Renal pelvis (tissue), 4 donors: ENCODE data around the gene KIRREL1. TPM values are rescaled to one million over a fixed set of nuclear protein-coding genes. Genes with fewer than 3 reads are reported as not detected.

Source experiments
- DNase-seq: peaks from one replicate; pipeline ENCODE4 v3.0.0-alpha.2; 2013
- polyA plus RNA-seq, 3 donors: library from polyadenylated mRNA; unstranded; fragments of 120-200 nt; gene quantifications; one replicate each; pipeline ENCODE4 v1.2.1, GENCODE V29; 2013; ENCODE audit not compliant: insufficient read length in 3 of 3

Gene KIRREL1
- polyA plus RNA-seq, 3 donors: 185 to 203 (median 200) TPM

DNA sequence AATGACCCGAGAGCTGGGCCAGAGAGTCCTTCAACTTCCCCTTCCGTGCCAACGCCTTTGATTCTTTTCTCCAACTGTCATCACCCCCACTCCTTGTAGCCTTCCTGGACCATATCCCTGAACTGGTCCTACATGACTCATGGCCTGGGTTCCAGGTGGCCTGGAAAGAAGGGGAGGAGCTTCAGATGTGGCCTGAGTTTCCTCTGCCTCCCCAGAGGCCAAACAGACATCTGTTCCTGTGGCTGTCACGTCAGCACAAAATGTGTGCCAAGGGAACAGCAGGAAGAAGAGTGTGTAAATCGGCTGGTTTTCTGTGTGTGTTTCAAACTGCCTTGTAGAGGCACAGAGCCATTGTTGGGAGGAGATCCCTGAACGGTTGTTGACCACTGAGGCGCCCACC, 24.9 kb upstream of the KIRREL1 start:
- DNase-seq: no peak

DNA sequence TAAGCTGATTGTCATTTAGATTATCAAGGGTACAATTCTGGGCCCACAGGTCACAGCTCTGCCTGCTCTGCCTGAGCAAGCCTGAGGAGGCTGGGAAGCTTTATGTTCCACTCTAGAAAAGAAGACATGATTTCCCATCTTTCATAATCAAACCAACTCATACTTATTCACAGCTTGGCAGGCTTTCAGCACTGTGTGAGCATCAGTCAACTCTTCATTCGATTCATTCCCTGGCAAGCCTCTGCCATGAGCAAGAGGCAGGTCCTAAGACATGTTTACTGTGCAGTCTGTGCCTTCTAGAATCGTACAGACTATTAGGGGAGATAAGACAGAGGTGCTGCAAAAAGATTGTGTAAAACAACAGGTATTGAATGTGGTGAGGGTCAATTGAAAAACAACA, 24.5 kb upstream of the KIRREL1 start:
- no peak for DNase-seq

DNA sequence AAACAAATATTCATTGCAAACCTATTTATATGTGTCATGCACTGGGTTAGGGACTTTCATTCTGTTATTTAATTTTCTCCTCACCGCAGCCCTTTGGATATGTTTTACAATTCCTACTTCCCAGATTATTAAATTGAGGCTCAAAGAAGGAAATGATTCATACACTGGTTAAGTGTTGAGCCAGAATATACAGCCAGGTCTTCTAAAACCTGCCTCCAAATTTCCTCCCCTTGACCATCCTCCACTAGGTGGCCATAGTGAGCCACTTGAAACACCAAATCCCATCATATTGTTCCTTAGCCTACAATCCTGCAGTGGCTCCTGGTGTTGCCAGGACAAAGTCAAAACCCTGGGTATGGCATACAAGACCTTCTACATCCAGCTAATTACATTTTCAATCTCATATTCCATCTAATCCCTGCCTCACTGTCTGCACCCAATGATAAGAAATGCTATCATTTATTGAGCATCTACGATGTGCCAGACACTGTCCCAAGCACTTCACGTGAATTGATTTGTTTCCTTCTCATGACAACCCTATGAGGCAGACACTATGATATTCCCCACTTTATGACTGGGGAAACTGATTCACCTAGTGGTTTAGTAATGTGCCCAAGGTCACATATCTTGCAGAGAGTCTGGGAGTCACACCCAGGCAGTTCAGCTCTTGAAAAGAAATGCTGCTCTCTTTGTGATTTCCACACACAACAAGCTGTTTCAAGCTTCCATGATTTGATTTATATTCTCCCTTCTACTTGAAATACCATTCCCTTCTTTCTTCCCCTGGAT, 23.6 kb upstream of the KIRREL1 start:
- DNase-seq: peak; percentile 75

DNA sequence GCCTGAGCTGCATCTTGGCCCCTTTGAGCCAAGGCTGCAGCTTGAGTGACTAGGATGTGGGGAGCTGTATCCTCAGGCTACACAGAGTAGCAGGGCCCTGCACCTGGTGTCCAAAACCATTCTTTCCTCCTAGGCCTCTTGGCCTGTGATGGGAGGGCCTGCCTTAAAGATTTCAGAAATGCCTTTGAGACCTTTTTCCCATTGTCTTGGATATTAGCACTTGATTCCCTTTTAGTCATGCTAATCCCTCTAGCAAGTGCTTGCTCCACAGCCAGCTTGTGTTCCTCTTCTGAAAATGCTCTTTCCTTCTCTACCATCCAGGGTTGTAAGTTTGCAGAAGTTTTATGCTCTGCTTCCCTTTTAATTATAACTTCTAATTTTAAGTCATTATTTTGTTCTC, 21.7 kb upstream of the KIRREL1 start:
- DNase-seq: no peak

DNA sequence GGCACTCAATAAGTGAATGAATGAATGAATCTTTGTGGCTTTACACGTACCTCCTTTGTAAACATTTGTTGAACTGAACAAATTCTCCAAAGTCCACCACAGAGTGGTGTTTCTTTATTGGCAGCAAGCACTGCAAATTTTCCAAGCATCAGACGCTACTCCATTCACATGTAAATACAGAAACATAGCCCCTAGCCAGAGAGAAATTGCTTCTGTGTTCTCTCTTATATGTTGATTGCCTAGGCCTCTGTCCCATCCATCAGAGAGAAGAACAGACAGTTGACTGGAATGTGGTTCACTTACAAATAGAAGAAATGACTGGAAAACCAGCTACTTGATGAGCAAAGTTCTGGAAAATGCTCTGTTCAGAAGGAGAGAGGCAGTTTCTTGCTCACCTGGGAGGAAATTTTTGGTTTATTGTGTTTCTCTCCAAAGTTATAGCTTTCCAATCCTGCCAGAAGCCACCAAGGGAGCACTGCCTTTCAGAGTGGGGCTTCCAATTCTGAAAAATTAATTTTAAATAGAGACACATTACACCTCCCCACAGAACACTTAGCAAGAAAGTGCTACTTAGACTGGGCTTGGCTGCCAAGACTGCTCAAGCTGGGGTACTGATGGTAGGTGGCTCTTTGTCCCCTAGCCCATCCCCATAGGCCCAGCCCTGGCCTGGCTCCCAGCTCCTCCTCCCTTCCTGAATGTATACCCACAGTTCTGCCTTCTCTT, 18.1 kb upstream of the KIRREL1 start:
- no peak for DNase-seq

DNA sequence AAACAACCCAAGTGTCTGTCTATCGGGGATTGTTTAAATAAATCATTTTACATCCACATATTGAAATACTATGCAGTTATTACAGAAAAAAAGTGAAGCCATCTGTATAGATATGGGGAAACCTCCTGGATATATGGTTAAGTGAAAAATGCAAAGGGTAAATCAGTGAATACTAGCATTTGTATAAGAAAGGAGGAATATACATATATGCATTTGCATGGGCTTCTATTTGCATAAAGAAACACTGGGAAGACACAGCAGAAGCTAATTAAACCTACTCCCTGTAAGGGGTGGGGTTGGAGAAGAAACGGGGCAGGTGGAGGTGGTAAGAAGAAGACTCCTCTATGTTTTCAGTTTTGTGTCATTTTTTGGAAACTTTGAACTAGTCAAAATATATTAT, 16.6 kb upstream of the KIRREL1 start:
- no peak for DNase-seq

DNA sequence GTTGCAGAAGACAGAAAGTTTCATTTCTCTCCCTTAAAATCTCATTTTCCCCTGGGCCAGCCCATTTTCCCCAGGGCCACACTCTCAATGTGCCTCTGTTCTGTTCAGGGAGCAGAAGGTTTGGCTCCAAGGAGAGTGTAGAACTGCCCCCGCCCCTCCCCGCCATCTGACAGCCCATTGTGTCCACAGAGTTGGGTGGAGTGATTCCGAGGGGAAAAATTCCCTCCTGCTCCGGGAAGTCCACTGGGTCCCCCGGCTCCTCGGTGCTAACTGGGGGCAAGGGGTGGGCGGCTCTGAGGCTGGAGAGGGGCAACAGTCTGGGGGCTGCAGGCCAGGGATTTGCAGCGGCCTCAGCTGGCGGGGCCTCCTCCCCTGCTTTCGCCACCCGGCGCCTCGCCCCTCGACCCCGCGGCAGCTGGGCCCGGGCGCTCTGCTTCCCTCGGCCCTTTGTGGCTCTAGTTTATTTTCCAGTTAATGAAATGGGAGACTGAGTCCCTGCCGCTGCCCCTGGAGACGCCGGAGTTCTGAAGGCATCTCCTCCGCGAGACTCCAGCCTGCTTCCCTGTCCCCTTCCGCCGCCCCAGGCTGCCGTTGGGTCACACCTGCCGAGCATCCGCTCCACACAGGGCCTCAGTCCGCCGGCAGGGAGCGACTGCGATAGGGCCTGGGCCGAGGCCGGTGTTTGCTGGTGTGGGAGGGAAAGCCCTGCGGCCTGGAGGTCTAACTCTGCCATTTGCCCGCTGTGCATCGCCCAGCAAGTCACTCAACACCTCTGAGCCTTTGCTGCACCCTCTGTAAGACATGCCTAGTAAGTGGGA, 14.7 kb upstream of the KIRREL1 start:
- no peak for DNase-seq

DNA sequence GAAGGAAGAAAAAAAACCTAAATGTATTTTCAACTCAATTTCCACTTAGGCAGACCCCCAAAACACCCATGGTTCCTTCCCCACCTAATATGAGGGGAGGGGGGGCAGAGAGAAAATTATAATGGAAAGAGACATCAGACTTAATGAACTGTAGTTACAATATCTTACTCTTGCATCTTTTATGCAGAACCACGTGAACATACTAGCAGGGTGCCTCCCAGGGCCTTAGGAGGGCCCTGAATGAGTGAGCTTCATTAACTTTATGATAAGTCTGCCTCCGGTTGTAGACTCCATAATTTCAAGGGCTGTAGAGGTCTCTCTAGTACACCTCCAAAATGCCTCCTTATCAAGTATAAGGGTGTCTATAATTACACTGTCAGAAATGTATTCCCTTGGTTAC, 11.3 kb upstream of the KIRREL1 start:
- DNase-seq: no peak

DNA sequence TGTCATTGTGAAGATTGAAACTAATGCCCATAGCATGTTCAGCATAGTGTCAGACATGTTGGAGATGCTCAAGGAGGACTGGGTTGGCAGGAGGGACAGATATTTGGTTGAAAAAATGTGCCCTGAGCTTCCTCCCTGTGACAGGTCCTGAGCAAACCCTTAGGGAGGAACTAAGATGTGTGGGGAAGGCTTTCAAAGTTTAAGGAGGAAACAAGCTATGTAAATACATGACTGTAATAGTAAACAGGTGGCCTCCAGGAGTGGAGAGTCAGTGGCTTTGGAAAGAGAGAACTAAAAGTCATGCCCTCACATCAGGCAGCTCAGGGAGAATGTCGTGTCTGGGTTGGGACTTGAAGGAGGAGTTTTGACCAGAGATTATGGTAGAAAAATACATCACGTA, 9.7 kb upstream of the KIRREL1 start:
- no peak for DNase-seq

DNA sequence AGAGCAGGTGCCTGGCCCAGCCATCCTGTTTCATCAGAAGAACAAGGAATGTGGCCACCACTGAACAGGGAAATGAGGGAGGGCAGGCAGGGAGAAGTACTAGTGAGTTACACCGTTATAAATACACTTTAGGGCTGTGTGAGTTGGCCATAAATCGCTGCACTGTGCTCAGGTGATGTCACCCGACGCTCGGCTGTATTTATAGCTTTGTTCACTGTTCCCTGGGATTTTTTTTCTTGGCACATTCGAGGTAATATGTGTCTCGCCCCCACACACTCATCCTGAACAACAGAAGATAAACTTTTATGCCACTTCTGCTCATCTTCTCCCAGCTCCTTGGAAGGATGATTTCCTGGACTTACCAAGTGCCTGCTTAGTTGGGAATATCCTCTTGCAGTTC, 9.0 kb upstream of the KIRREL1 start:
- DNase-seq: peak; percentile 56

DNA sequence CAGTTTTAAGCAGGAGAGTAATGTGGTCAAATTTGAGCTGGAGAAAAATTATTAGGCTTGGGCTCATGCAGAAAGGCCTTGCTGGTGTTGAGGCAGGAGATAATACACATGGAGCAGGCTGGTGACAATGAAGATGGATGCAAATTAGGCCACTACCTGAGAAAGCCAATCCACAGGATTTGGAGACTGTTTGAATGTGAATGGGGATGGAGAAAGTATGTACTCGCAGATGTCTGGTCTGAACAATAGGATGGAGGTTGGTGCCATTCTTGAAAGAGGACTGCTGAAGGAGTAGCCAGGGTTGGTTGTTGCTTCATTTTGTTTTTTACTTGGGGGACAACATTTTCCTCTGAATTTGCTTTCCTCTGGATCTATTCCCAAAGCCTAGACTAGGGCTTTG, 8.0 kb upstream of the KIRREL1 start:
- DNase-seq: no peak

DNA sequence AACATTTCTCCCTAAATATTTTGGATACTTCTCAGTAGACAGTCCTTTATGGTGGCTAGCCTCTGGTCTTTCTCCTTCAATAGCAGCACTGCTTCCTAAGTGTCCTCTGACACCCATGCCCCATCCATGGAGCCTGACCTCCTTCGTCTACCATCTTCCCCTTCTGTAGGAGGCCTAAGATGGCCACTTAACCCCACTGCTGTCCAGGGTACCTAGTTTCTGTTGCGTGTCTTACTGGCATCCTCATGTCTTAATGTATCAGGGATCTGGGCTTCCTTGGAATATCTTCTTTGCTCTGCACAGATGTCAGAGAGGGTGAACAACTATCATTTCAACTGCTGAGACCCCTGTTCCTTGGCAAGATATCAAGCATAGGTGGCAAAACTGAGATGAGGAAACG, 5.4 kb upstream of the KIRREL1 start:
- DNase-seq: no peak

DNA sequence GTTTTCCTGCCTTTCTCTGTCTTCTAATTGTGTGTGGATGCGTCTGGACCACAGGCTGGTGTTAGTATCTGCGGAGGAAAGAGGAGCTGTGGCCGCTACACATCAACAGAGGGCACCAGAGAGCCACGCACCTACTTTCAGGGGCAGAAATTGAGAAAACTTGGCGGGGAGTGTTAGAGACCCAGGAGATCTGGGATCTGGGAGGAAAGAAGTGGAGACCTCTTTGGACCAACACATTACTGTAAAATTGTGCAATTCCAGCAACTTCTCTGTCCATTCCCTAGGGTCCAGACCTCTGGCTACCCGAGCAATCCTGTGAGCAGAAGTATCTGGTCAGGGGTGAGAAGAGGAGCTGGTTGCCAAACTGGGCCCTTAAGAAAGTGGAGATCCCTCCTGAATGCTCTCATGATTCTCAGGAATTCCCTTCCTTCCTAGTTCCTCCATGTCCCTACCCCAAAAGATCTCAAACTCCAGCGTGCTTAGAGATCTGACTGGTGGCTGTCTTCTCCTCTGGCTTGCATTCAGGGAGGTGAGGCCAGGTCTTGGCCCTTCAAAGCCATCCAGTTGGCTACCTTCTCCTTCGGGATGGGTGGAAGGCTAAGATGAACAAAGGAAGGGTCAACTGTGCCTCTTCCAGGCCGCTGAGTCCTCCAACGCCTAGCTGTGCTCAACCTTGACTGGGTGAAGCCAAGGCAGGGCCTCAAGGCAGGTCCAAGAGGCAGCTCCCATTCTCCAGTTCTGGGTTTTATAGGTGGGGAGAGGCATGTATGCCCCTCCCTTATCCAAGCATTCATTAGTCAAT, 1.2 kb upstream of the KIRREL1 start:
- peak; percentile 70 for DNase-seq

DNA sequence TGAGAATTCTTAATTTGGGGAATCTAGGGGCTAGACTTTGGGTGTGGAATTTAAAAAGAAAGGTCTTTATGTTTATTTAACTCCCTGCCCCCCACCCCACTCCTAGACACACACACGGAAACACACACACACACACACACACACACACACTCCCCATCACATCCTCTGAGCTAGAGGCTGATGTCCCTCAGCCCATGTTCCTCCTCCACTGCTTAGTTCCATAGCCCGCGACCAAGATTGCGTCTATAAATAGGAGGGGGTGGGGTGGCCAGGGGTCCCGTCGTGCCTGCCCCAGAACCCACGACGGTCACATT, 655 bp upstream of the KIRREL1 start:
- no peak for DNase-seq

DNA sequence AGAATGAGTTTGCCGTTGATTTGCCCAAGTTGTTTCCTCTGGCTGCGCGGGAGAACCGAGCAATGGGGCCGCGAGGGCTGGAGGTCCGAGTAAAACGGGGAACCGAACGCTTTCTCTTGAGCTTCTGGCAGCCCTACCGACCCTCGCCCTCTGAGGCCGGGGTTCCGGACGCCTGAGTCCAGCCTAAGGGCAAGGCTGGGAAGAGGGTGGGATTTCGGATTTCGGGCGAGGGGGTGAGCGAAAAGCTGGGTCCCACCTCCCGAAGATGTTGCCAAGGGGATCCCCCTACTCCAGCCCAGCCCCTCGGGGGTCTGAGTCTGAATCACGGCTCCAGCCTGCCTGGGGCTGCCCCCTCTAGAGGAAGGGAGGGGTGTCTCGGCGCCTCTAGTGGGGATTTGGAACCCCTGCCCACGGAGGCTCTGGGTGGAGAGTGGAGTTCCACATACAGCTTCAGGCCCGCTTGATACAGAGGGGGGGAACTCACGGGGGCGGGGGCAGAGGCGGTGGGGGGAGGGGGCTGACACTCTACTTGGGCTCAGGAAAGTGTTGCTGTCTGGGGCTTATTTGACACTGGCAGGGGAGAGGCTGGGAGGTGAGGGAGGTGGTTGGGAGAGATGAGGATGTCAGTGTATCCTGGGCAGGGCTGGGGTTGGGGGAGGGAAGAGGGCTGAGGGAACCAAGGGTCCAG, 617 bp downstream of the KIRREL1 start:
- no peak for DNase-seq

DNA sequence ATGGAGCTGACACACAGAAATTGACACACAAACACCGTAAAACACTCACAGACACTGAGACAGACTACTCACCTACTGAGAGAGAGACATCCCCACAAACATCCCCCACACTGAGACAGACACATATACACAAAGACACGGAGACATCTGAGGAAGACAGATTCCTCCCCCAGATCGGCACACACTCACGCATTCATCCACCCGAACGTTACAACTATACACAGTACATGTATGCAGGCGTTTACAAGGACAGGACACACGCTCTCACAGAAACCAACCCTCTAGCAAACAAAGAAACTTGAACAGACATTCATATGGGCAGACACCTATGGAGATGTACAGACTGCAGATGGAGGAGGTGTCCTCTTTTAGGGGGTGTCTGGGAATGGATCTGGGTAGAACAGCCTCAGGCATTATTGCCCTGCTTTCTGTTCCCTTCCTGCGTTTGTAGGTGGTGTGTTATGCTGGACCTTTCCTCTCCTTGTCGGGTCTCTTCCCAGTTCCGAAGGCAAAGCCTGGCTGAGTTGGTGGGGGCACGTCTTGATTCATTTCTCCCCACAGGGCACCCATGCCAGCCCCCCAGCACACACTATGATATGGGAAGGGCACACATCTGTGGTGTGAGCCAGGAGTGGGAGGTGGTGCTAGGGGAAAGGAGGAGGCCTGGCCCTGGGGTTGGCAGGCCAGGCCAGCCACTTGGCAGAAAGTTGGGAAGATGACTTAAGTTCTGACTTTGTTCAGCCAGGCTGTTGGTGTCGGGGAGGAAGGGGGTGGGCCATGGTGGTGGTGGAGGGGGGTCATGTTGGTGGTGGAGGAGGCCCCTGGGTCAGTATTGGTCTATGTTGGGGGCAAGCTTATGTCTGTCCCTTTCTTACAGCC, 1.5 kb downstream of the KIRREL1 start:
- DNase-seq: no peak

DNA sequence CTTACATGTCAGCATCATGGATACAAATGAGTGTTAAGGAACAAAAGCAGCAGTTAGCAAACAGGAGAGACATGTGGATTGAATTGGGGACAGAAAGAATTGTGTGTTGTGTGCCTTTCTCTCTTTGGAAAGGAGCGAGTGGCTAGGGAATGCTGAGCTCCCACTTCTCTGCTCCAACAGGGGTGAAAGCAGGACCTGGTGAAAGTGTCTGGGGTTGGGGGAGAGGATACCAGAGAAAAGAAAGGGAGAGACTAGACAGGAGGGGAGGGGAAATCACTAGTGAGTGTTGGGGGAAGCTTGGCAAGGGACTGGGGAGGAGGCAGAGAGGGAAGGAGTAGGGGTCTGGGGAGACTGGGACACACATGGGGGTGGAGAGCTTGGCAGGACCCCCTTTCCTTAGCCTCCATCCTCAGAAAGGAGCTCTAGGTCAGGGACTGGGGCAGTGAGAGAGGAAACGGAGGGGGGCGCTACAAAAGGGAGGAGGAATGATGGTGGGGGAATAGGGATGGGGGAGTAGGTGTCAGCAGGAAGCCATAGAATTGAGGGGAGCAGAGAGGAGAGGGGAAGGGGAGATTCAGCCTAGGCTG, 2.2 kb downstream of the KIRREL1 start:
- DNase-seq: no peak

DNA sequence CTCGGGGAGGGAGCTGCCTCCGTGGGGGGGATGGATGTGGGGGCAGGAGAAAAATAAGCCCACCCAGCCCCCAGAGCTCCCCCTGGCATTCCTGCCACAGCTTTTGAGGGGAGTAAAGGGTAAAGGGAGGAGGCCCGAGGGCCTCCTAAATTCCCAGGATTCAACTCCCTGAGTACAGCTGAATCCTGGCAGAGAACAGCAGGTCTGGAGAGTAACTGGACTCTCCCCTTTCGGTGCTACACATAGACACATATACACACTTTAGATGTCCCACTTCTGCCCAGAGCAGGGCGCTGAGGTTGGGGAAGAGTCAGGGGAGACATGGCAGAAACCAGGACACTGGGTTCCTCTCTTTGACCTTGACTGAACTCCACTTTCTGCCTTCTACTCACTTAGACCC, 3.0 kb downstream of the KIRREL1 start:
- DNase-seq: no peak

DNA sequence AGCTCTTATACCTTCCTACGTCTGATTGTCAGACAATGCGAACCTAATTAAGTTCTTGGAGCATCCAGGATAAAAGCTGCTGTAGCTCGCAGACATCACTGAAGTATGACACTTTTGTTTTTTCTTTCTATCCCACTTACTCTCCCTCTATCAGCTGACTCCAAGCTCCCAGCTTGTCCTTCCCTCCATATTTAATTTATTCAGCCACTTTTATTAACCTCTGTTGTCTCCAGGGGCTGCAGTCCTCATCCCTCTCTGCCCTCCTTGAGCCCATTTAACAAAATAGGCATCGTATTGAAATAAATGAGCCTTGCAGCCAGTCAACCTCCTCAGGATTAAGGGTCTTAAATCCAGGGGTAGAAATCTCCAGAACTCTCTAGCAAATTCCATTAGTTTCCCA, 7.1 kb downstream of the KIRREL1 start:
- no peak for DNase-seq

DNA sequence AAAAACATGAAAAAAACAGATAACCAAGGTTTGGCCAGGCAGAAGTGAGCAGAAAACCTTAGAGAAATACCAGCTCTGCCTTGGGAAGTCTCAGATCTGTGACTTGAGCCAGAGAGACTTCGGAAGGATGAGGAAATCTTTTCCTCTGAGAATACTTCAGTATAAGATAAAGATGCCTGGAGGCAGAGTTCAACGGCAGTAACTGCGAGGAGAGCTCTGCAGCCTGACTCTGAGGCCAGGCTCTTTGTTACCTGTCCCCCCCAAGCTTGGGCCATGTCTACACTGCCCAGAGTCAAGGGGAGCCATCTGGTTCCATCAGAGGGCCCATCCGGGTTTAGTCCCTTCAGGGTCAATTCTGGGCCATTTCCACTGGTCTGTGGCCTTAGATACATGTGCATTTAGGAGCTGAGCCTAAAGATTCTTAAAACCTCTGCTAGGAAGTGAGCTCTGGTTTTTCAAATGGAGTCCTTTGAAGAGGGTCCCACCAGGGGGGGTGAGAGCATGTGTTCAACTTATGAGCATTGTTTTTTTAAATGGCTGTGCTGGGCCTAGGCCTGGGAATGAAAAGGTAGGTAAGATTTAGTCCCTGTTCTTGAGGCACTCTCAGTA, 8.7 kb downstream of the KIRREL1 start:
- no peak for DNase-seq
